Endodermal cell (in vitro differentiated cells): ENCODE data around the gene KRTAP4-9. TPM values are rescaled to one million over a fixed set of nuclear protein-coding genes. Genes with fewer than 3 reads are reported as not detected.

Experiments used
- DNase-seq: peaks from one replicate; pipeline ENCODE4 v3.0.0-alpha.2; 2017
- H3K27ac ChIP-seq: 2 replicates; pipeline ENCODE4 v1.5.1; 2013; ENCODE audit warnings: mild to moderate bottlenecking, low read depth, low read length, moderate library complexity
- H3K27me3 ChIP-seq: 2 replicates; pipeline ENCODE4 v1.6.1; 2013; ENCODE audit warnings: mild to moderate bottlenecking, low read length, moderate library complexity; ENCODE audit not compliant: insufficient read depth, control insufficient read depth, poor library complexity, severe bottlenecking
- H3K36me3 ChIP-seq: 2 replicates; pipeline ENCODE4 v1.7.0; 2013; ENCODE audit warnings: mild to moderate bottlenecking, low read length, moderate library complexity; ENCODE audit not compliant: control insufficient read depth, insufficient read depth
- H3K4me1 ChIP-seq: one replicate; pipeline ENCODE4 v1.7.0; 2013; ENCODE audit warnings: low read length; ENCODE audit not compliant: control insufficient read depth, insufficient read depth
- H3K4me3 ChIP-seq: 2 replicates; pipeline ENCODE4 v1.5.1; 2013; ENCODE audit warnings: mild to moderate bottlenecking, low read length, moderate library complexity
- H3K9ac ChIP-seq: 2 replicates; pipeline ENCODE4 v1.6.1; 2013; ENCODE audit warnings: mild to moderate bottlenecking, low read length, moderate library complexity; ENCODE audit not compliant: poor library complexity, severe bottlenecking; ENCODE audit errors: extremely low read depth
- H3K9me3 ChIP-seq: 2 replicates; pipeline ENCODE4 v1.6.1; 2013; ENCODE audit warnings: mild to moderate bottlenecking, low read length, moderate library complexity; ENCODE audit not compliant: control insufficient read depth
- H3K27ac Mint-ChIP-seq: 2 replicates; pipeline ENCODE4 v1.8.0; 2020; ENCODE audit warnings: mixed read lengths
- H3K27me3 Mint-ChIP-seq: 2 replicates; pipeline ENCODE4 v1.8.0; 2021; ENCODE audit warnings: mild to moderate bottlenecking, mixed read lengths; ENCODE audit not compliant: insufficient read depth
- H3K36me3 Mint-ChIP-seq: 2 replicates; pipeline ENCODE4 v1.8.0; 2020; ENCODE audit warnings: low read depth, mixed read lengths
- H3K4me1 Mint-ChIP-seq: 2 replicates; pipeline ENCODE4 v1.8.0; 2020; ENCODE audit warnings: mixed read lengths
- H3K4me3 Mint-ChIP-seq: 2 replicates; pipeline ENCODE4 v1.8.0; 2020; ENCODE audit warnings: mild to moderate bottlenecking, moderate library complexity, mixed read lengths
- H3K9me3 Mint-ChIP-seq: 2 replicates; pipeline ENCODE4 v1.8.0; 2020; ENCODE audit warnings: mild to moderate bottlenecking, mixed read lengths
- CTCF ChIP-seq: fragments of 200-600 bp; sonication (generic); conservative IDR thresholded peaks from 2 replicates; pipeline ENCODE4 v1.5.0; 2021; ENCODE audit warnings: antibody characterized with exemption, mild to moderate bottlenecking
- WGBS, 2 experiments: methylation state at CpG; one replicate each; pipeline versions ENCODE4 v1.1.5 to v1.1.7; 2013; ENCODE audit warnings: missing lambda C conversion rate in 2 of 2, mixed read lengths in 1 of 2; ENCODE audit not compliant: insufficient coverage in 1 of 2, insufficient read length in 1 of 2; 5-methylcytosine and 5-hydroxymethylcytosine counted together
- total RNA-seq, 2 donors: library from RNA; stranded (reverse); fragmentation: NEBNext Ultra II Directional in 1 of 2; extraction: Animal tissue kit (Norgen Biotek cat#: 25700) in 1 of 2; gene quantifications; 2 replicates in 1 of 2; 3 replicates in 1 of 2; pipeline ENCODE4 v1.2.1, GENCODE V29; 2021

KRTAP4-9 gene
- total RNA-seq, 2 donors from 2014 or later, result not detected

DNA sequence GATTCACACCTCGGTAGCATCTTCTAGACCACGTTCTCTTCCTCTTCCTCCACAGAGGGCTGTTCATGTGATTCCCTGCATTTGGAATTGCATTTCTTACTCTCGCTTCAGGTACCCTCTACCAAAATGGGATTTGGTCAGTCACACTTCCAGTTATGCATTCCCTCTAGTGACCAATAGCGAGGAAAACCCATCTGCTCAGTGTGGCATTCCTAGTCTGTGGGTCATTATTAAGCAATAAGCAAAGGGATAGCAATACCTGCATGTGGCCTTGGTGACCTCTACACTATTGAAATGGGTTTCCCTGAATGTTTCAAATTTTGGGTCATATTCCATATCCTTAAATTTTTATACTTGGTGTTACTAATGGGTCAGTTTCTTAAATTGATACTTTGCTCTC is 44.8 kb downstream of the KRTAP4-9 start:
- Mint-ChIP-seq H3K4me3 (no peak overlapping the region), H3K4me1 (no peaks in the 10 kb centered on the region), H3K36me3 (no peaks in the 10 kb centered on the region), H3K9me3 (peaks cover 2% of the 10 kb centered on the region), H3K27ac (no peak overlapping the region), H3K27me3 (peaks cover 2% of the 10 kb centered on the region)
- Histone ChIP-seq H3K9me3 (no peaks in the 10 kb centered on the region), H3K27me3 (peaks cover 5% of the 10 kb centered on the region), H3K27ac (no peak overlapping the region), H3K9ac (no peak overlapping the region), H3K36me3 (no peaks in the 10 kb centered on the region), H3K4me3 (no peak overlapping the region), H3K4me1 (no peaks in the 10 kb centered on the region)
- no peak for TF ChIP-seq CTCF
- DNase-seq, result no peak
- WGBS, 2 experiments, result 92 to 96% methylated on average over 4 of the region's 4 CpGs

- no peaks in the 10 kb centered on the region for H3K36me3 ChIP-seq
- Mint-ChIP-seq H3K36me3 (no peaks in the 10 kb centered on the region), H3K27me3 (peaks cover 2% of the 10 kb centered on the region), H3K4me1 (no peaks in the 10 kb centered on the region), H3K27ac (no peak overlapping the region), H3K4me3 (no peak overlapping the region), H3K9me3 (no peaks in the 10 kb centered on the region)
- no peaks in the 10 kb centered on the region for H3K9me3 ChIP-seq
- TF ChIP-seq CTCF, result no peak
- DNase-seq, result no peak
- 75 to 100% methylated on average over 1 of the region's 2 CpGs for WGBS, 2 experiments
- peaks cover 5% of the 10 kb centered on the region for H3K27me3 ChIP-seq
- H3K4me1 ChIP-seq, result no peaks in the 10 kb centered on the region
- H3K9ac ChIP-seq, result no peak overlapping the region
- H3K27ac ChIP-seq, result no peak overlapping the region
- no peak overlapping the region for H3K4me3 ChIP-seq
Observed at GRCh38 chr17:41151525-41151924, 46.3 kb downstream of the KRTAP4-9 start.

DNA sequence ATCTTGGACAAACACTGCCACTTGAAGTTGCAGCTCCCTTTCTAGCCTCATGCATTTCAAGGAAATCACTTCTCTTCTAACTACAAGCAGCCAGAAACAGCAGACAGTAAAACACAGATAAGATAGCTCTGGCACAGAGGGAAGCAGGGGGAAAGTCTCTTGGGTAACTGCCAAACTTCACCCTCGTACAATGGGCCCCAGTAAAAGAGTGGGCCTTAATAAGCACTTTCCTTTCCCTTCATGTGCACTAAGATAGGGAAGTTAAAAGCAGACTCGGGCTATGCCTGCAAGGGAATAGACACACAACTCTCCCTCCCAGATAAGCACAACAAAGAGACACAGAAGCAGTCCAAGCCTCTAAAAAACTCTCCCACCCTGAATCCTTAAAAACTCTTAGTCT is 48.7 kb downstream of the KRTAP4-9 start:
- no peaks in the 10 kb centered on the region for H3K9me3 Mint-ChIP-seq
- no peak for TF ChIP-seq CTCF
- no peak overlapping the region for H3K27ac Mint-ChIP-seq
- no peak overlapping the region for H3K4me3 Mint-ChIP-seq
- Histone ChIP-seq H3K27me3 (peaks cover 5% of the 10 kb centered on the region), H3K27ac (no peak overlapping the region), H3K9ac (no peak overlapping the region), H3K4me3 (no peak overlapping the region), H3K36me3 (no peaks in the 10 kb centered on the region), H3K9me3 (no peaks in the 10 kb centered on the region), H3K4me1 (no peaks in the 10 kb centered on the region)
- WGBS, 2 experiments, result 68% methylated on average over 2 of the region's 2 CpGs; no CpG with 5 or more reads in 1 of the 2 experiments
- no peaks in the 10 kb centered on the region for H3K36me3 Mint-ChIP-seq
- DNase-seq, result no peak
- no peaks in the 10 kb centered on the region for H3K4me1 Mint-ChIP-seq
- peaks cover 2% of the 10 kb centered on the region for H3K27me3 Mint-ChIP-seq

Other genes with a start within 250 kb of the KRTAP4-9 start
- not detected for gene KRT12, start 238.2 kb upstream of the KRTAP4-9 start, total RNA-seq
- not detected for gene KRT20, start 220.1 kb upstream of the KRTAP4-9 start, total RNA-seq
- not detected for gene KRT23, start 167.7 kb upstream of the KRTAP4-9 start, total RNA-seq
- not detected for gene KRT39, start 138.4 kb upstream of the KRTAP4-9 start, total RNA-seq
- gene KRT40, start 121.1 kb upstream of the KRTAP4-9 start, total RNA-seq, result not detected
- gene KRTAP3-3, start 111.2 kb upstream of the KRTAP4-9 start, total RNA-seq, result not detected
- not detected for gene KRTAP3-2, start 105.5 kb upstream of the KRTAP4-9 start, total RNA-seq
- not detected for gene KRTAP3-1, start 96.3 kb upstream of the KRTAP4-9 start, total RNA-seq
- gene KRTAP1-5, start 78.2 kb upstream of the KRTAP4-9 start, total RNA-seq, result not detected
- gene KRTAP1-4, start 75.2 kb upstream of the KRTAP4-9 start, total RNA-seq, result not detected
- not detected for gene KRTAP1-3, start 70.5 kb upstream of the KRTAP4-9 start, total RNA-seq
- not detected for gene KRTAP1-1, start 63.9 kb upstream of the KRTAP4-9 start, total RNA-seq
- gene KRTAP2-1, start 58.1 kb upstream of the KRTAP4-9 start, total RNA-seq, result not detected
- not detected for gene KRTAP2-2, start 50.2 kb upstream of the KRTAP4-9 start, total RNA-seq
- not detected for gene KRTAP2-3, start 45.3 kb upstream of the KRTAP4-9 start, total RNA-seq
- gene KRTAP2-4, start 39.5 kb upstream of the KRTAP4-9 start, total RNA-seq, result not detected
- gene KRTAP4-7, start 21.2 kb upstream of the KRTAP4-9 start, total RNA-seq, result not detected
- gene KRTAP4-8, start 7.2 kb upstream of the KRTAP4-9 start, total RNA-seq, result not detected
- gene KRTAP4-16, start 3.2 kb upstream of the KRTAP4-9 start, total RNA-seq, result not detected
- not detected for gene KRTAP4-11, start 13.0 kb downstream of the KRTAP4-9 start, total RNA-seq
- not detected for gene KRTAP4-12, start 18.8 kb downstream of the KRTAP4-9 start, total RNA-seq
- gene KRTAP4-6, start 35.2 kb downstream of the KRTAP4-9 start, total RNA-seq, result not detected
- gene KRTAP4-5, start 44.4 kb downstream of the KRTAP4-9 start, total RNA-seq, result not detected
- not detected for gene KRTAP4-4, start 55.4 kb downstream of the KRTAP4-9 start, total RNA-seq
- not detected for gene KRTAP4-3, start 62.8 kb downstream of the KRTAP4-9 start, total RNA-seq
- not detected for gene KRTAP4-2, start 72.8 kb downstream of the KRTAP4-9 start, total RNA-seq
- gene KRTAP4-1, start 79.5 kb downstream of the KRTAP4-9 start, total RNA-seq, result not detected
- gene KRTAP9-1, start 84.5 kb downstream of the KRTAP4-9 start, total RNA-seq, result not detected
- not detected for gene KRTAP9-2, start 121.3 kb downstream of the KRTAP4-9 start, total RNA-seq
- not detected for gene KRTAP9-3, start 127.1 kb downstream of the KRTAP4-9 start, total RNA-seq
- not detected for gene KRTAP9-8, start 132.6 kb downstream of the KRTAP4-9 start, total RNA-seq
- gene KRTAP9-4, start 144.3 kb downstream of the KRTAP4-9 start, total RNA-seq, result not detected
- gene KRTAP9-9, start 150.0 kb downstream of the KRTAP4-9 start, total RNA-seq, result not detected
- gene KRTAP9-6, start 160.0 kb downstream of the KRTAP4-9 start, total RNA-seq, result not detected
- gene KRTAP9-7, start 170.3 kb downstream of the KRTAP4-9 start, total RNA-seq, result not detected
- not detected for gene KRTAP29-1, start 197.5 kb downstream of the KRTAP4-9 start, total RNA-seq
- not detected for gene KRTAP16-1, start 203.9 kb downstream of the KRTAP4-9 start, total RNA-seq
- under 1 TPM; 0.46 to 0.48 TPM for gene KRTAP17-1, start 210.3 kb downstream of the KRTAP4-9 start, total RNA-seq
- not detected for gene KRT33A, start 245.4 kb downstream of the KRTAP4-9 start, total RNA-seq